Endothelial cell (in vitro differentiated cells): ENCODE data around the gene GORASP2. TPM values are rescaled to one million over a fixed set of nuclear protein-coding genes. Genes with fewer than 3 reads are reported as not detected.
A peak's percentile ranks its signal among the peaks of the same experiment; 100 is the strongest.

Experiments
- DNase-seq: peaks from one replicate; pipeline ENCODE4 v3.0.0; 2021; ENCODE audit warnings: low spot score
- H3K27ac Mint-ChIP-seq: one replicate; pipeline ENCODE4 v1.8.0; 2021; ENCODE audit warnings: mixed read lengths, inconsistent platforms; ENCODE audit not compliant: unreplicated experiment
- H3K27me3 Mint-ChIP-seq: one replicate; pipeline ENCODE4 v1.8.0; 2021; ENCODE audit warnings: mild to moderate bottlenecking, moderate library complexity, mixed read lengths, inconsistent platforms; ENCODE audit not compliant: unreplicated experiment
- H3K36me3 Mint-ChIP-seq: one replicate; pipeline ENCODE4 v1.8.0; 2021; ENCODE audit warnings: mild to moderate bottlenecking, low read depth, mixed read lengths, inconsistent platforms; ENCODE audit not compliant: unreplicated experiment
- H3K4me1 Mint-ChIP-seq: one replicate; pipeline ENCODE4 v1.8.0; 2021; ENCODE audit warnings: mild to moderate bottlenecking, mixed read lengths, inconsistent platforms; ENCODE audit not compliant: unreplicated experiment
- H3K4me3 Mint-ChIP-seq: one replicate; pipeline ENCODE4 v1.8.0; 2021; ENCODE audit warnings: mild to moderate bottlenecking, mixed read lengths, inconsistent platforms; ENCODE audit not compliant: unreplicated experiment
- H3K9me3 Mint-ChIP-seq: one replicate; pipeline ENCODE4 v1.8.0; 2021; ENCODE audit warnings: mixed read lengths, inconsistent platforms; ENCODE audit not compliant: unreplicated experiment
- CTCF ChIP-seq: fragments of 200-600 bp; sonication (generic); IDR thresholded peaks from one replicate; pipeline ENCODE4 v1.5.0; 2021; ENCODE audit warnings: antibody characterized with exemption; ENCODE audit not compliant: unreplicated experiment
- total RNA-seq: library from RNA; stranded (reverse); fragmentation: NEBNext Ultra II Directional; extraction: Animal tissue kit (Norgen Biotek cat#: 25700); gene quantifications from one replicate; pipeline ENCODE4 v1.2.1, GENCODE V29; 2021; ENCODE audit not compliant: unreplicated experiment

The GORASP2 gene
- total RNA-seq, 1 donor from 2014 or later: 71.9 TPM

DNA sequence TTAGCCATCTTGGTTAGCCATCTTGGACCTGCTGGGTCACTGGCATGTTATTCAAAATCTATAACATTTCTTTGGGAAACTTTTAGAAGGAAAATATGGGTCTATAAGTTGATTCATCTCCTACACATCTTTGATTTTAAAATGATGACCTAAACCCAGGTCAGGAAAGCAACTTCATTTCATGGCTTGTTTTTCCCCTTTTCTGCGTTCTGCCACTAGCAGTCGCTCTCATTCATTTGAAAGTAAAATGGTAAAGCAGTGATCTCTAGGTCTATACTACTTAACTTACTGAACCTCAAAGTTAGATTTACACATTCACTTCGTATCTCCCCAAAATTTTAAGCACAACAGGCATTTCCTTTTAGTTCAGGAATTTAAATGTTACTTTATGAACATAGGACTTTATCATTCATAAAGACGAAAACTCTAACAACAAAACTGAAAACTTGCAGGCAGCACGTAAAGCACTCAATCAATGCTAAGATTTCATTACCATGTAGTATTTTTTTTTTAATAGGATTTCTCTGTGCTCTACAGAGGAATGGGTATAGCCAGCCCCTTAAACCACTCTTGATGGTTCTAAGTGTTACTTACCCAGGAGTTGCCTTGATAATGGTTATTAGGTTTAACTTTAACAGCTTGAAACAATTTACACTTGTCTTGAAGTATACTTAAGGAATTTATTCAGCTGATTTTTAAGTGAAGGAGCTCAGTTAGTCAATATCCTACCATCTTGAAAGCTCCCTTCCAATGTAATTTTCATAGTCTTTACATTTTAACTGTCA is 62.5 kb downstream of the GORASP2 start:
- Mint-ChIP-seq H3K4me3 (no peak overlapping the region), H3K4me1 (no peaks in the 10 kb centered on the region), H3K9me3 (no peaks in the 10 kb centered on the region)

DNA sequence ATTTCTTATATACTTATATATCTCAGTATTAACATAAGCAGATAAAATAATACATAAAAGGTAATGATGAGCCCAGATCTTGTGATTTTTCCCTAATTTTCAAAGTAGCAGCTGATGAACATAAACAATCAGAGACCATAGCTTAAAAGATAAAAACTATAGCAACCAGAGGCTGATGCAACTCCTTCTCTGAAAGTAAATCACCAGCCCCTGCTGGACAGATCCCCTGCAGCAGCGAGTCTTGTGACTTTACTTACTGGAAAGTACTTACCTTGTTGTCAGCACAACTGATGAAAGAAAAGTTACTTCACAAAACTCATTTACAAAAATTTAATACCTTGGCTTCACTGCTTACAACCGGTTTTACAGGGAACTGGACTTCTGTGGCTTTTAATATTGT is 67.3 kb downstream of the GORASP2 start:
- Mint-ChIP-seq H3K4me1 (no peaks in the 10 kb centered on the region), H3K4me3 (no peak overlapping the region), H3K27me3 (no peaks in the 10 kb centered on the region)

More for the DNA sequence above, 62.5 kb downstream of the GORASP2 start:
- no peak for TF ChIP-seq CTCF
- peaks cover 12% of the 10 kb centered on the region for H3K36me3 Mint-ChIP-seq
- no peak for DNase-seq
- no peak overlapping the region for H3K27ac Mint-ChIP-seq
- H3K27me3 Mint-ChIP-seq: peaks cover 3% of the 10 kb centered on the region

GRCh38 chr2:170997893-170998597 is 69.0 kb downstream of the GORASP2 start:
- H3K4me3 Mint-ChIP-seq: peak overlapping the region; percentile 0
- no peak overlapping the region for H3K27ac Mint-ChIP-seq
- H3K36me3 Mint-ChIP-seq: peaks cover 25% of the 10 kb centered on the region
- no peaks in the 10 kb centered on the region for H3K9me3 Mint-ChIP-seq
- no peak for TF ChIP-seq CTCF
- DNase-seq: no peak
- peaks cover 3% of the 10 kb centered on the region for H3K27me3 Mint-ChIP-seq
- no peaks in the 10 kb centered on the region for H3K4me1 Mint-ChIP-seq

More for the DNA sequence above, 67.3 kb downstream of the GORASP2 start:
- Mint-ChIP-seq H3K9me3 (no peaks in the 10 kb centered on the region), H3K36me3 (peaks cover 26% of the 10 kb centered on the region), H3K27ac (no peak overlapping the region)
- no peak for DNase-seq
- no peak for TF ChIP-seq CTCF

DNA sequence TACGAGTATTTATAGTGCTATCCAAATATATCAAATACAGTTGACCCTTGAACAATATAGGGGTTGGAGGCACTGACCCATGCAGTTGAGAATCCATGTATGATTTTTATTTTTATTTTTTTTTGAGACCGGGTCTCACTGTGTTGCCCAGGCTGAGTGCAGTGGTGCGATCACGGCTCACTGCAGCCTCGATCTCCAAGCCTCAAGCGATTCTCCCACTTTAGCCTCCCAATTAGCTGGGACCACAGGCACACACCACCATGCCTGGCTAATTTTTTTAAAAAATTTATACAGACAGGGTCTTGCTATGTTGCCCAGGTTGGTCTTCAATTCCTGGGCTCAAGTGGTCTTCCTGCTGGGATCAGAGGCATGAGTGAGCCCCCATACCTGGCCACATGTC is 70.6 kb downstream of the GORASP2 start:
- Mint-ChIP-seq H3K9me3 (no peaks in the 10 kb centered on the region), H3K4me1 (no peaks in the 10 kb centered on the region), H3K27me3 (peaks cover 3% of the 10 kb centered on the region), H3K27ac (no peak overlapping the region), H3K4me3 (no peak overlapping the region), H3K36me3 (peaks cover 24% of the 10 kb centered on the region)
- DNase-seq: no peak
- no peak for TF ChIP-seq CTCF

DNA sequence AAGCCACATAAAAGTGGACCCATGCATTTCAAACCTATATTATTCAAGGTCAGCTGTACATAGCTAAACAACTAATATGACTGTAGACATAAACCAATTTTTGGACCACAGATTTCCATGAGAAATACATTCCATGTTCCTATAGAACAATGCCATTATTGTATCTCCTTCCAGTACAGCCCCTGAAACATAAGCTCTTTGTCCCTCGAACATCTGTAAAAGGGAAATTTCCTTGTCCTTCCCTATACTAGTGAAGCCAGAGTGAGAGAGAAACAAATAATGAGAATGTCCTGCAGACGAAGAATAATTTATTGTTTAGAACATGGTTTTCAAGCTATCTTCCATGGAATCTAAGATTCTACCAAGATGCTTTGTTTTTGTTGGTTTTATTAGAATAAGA is 75.3 kb downstream of the GORASP2 start:
- Mint-ChIP-seq H3K27me3 (peaks cover 3% of the 10 kb centered on the region), H3K27ac (no peak overlapping the region), H3K36me3 (peaks cover 16% of the 10 kb centered on the region), H3K9me3 (no peaks in the 10 kb centered on the region), H3K4me1 (no peaks in the 10 kb centered on the region), H3K4me3 (no peak overlapping the region)
- TF ChIP-seq CTCF: no peak
- DNase-seq: no peak
